GM19351 (cell line): ENCODE results near the gene ING3.
"Not testable (repeated sequence)": the region's sequence is repeated elsewhere in the genome, so short reads cannot be mapped to it uniquely, and the experiment has no call there.

Experiments
- ATAC-seq: cut with Tn5 transposase; IDR thresholded peaks from one replicate; pipeline ENCODE4 v1.9.1; 2021; ENCODE audit warnings: mild to moderate bottlenecking, moderate library complexity; ENCODE audit not compliant: unreplicated experiment

The ING3 gene

DNA sequence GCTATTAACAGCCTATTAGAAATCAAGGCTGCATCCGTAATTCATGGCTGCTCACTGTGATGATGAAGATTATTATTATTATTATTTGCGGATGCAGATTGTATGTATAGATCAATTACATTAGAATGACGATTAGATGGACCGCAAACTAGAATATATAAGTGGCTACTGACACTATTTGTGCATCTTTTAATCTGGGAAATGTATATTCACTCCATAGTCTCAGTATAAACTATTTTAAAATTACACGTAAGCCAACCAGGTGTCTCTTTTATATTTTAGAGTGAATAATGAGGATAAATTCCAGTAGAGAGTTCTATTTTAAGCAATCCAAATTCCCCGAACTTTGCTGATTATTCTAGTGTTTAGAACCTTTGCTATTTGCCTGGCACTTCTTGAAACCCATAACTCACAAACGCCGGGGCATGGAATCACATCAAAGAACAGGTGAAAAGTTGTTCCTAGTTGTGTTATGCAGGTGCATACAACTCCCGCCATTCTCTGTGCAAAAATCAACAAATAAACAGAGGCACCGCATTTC is 509 bp upstream of the ING3 start:
- ATAC-seq = no peak

DNA sequence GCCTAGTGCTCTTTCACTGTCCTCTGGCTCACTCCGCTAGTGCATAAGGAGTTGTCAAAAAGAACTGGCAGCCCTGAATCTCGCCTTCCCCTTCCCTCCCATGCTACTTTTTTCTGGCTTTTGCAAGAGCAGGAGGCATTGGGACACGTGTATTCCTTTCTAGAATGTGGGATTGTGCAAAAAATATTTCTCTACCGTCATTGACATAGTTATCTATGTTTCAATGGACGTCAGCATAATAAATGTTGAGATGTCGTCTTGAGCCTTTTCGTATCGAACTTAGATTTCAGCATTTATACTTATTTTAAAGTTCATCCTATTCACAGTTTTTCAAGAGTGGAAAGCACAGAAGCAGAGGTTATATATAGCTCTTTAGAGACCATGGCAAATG is 727 bp downstream of the ING3 start:
- no peak for ATAC-seq

DNA sequence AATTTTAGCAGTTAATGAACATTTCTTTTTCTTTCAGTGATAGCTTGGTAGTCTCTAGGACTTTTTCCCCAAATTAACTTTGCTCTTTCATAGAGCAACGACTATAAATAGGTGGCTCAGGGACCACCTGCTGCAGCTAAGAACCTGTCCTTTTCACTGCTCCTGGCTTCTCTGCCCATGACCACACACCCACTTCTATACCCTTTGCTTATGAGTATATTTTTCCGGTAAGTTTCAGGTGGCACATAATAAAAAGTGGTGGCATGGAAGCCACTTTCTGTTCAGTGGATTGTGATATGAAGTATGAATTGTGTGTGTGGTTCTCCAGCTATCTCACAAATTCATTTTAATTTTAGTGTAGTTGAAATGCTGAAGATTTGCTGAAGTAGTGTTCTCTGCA is 1.2 kb downstream of the ING3 start:
- no peak for ATAC-seq

DNA sequence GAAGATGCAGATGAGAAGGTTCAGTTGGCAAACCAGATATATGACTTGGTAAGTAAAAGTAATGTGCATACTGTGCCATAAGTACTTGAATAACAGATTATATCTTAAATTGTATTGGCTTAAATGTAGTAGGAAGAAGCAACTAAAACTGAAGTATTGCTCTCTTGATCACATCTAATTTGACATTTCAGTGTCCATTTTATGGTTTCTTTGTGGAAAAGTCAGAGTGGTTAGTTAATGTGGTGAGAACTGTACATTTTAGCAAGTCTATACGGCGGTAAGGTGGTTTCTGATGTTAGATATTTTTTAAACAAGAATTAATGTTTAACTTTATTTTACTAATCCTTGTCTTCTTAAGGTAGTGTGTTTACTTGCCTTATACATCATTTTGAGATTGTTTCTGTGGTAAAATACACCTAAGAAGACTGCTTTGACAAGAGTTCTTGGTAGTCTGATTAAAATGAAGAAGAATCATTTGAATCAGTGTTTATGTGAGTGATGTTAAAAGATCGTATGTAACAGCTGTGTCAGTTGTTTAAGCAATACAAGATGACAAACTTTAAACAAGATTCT is 5.1 kb downstream of the ING3 start:
- ATAC-seq = no peak

DNA sequence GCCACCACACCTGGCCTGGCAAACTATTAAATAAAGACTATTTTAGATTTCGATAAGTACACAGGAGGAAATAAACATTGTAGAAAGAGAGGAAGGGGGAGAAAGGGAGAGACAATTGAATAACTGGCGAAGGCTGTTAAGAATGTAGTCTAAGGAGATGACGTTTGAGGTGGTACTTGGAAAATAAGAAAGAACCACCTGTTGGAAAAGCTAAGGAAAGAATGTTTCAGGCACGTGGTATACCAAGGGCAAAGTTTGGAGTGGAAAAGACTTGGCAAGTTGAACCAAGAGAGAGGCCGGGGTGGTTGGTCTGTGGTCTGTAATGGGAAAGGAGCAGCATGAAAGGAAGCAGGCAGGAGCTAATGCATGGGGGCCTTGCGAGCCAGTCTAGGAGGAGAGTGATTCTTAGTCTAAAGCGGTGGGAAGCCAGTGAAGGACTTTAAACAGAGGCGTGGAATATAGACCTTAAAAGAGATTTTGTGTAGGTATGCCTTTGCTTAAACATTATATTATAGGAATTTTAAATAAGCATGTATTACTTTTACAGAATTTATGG is 9.4 kb downstream of the ING3 start:
- ATAC-seq = no peak

DNA sequence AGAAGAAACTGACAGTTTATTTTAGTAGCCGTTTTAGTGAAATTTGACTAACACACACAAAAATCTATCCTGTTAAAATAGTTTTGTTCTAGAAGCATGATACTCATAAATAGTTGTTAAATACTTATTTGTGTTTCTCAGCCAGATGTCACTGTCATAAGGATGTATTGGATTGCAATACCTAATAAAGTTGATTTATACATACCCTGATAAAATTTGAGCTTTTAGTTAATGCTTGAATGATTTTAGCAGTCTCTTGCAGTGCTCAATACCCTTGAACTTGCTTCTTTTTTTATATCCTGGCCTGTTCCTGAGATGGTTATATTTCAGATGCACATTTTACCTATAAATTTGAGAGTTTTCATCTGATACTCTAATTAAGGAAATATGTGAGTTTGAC is 10.1 kb downstream of the ING3 start:
- ATAC-seq = no peak

DNA sequence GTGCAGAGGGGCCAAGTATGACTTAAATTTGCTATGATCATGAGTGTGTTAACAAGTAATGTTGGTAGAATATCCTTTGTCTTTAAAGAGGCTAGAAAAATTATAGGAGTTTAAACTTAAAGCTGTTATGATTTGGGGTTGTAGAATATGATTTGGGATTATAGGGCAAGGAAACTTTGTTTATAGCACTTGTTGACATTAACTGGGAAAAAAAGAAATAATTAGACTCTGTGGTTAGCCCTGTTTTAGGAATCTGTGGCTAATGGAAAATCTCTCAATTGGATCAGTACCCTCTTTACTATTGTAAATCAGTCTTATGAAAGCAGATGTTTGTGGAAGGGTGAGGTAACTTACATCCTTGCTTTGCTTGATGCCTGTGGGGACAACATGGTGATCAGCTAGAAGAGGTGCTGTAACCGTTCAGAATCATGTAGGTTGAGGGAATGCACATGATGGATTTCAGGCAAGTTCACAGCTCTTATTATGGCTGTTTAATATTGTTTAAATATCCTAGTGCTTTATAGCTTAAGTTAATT is 11.1 kb downstream of the ING3 start:
- ATAC-seq = no peak

DNA sequence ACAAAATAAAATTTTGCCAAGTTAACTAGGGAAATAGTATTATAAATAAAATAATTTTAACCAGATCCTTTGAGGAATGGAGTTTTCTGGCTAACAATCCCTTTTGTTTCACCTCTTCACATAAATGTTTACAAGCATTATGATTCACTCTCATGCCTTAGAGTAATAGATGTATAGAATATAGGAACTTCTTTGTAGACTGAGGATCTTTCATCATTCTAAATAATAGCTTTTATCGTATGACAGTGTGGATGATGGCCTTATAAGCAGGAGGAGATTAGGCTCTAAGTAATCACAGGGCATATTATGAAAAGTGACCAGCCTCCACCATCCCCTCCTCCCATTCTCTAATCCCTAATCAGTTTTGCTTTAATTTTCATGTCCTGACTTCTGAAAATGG is 13.5 kb downstream of the ING3 start:
- no peak for ATAC-seq

DNA sequence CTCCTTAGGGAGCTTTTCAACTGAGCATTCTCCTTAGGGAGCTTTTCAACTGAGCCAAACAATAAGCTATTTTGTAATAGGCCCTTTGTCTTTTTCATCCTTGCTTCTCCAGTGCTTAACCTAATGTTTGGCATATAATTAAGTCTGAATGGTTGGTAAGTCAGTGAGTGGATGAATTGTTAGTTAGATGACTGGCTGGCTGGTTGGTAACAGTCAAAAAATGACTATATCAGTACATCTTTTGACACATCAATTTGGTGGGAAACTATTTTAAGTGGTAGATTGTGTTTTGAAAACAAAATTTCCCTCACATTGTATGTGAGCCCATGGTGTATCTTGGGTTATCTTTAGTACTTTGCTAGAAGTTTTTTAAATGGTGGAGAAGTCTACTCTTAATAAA is 16.4 kb downstream of the ING3 start:
- ATAC-seq = no peak

DNA sequence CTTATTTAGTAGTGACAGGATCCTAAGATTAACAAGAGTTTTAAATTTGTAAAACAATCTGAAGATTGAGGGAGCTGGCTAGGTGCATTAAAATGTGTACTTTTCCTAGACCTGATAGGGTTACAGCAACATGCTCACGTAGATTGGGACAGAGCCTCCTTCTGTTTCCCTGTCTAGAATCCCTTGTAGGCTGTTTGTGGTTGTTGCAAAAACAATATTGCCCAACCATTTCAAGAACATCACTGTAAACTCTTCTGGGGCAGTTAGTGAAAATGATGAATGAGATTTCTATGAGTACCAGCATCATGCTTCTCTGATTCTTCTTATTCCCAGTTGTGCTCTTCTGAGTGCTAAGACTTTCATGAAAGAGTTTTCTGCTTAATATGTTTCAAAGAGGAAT is 23.3 kb downstream of the ING3 start:
- no peak for ATAC-seq

DNA sequence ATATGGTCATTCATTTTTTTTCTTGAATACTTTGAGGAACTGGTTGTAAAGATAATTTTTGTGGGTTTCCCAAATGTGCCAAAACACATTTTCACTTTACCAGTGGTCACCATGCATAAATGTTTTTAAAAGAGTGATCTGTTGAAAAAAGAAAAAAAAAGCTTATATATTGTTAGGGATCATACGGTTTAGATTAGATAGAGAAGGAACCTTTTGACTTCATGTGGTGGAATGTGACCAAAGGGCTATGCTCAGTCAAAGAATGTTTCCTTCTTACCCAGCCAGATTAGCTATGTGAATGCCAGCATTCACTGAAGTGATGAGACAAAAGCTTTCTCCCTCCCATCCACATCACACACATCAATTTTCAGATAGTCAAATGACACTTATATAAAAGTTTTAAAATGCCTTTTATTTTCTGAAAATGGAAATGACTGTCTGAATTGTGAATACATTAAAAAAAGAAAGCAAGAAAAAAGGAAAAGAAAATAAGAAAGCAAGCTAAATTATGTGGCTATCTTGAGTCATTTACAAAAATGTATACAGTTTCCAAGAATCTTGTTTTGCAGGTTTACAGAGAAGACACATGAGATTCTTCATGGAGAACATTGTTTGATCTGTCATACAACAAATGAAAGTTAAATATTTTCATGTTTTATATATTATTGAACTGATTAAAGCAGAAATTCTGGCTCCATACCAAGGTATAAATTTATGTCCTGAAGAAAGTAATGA is 29.4 kb downstream of the ING3 start:
- ATAC-seq = no peak

DNA sequence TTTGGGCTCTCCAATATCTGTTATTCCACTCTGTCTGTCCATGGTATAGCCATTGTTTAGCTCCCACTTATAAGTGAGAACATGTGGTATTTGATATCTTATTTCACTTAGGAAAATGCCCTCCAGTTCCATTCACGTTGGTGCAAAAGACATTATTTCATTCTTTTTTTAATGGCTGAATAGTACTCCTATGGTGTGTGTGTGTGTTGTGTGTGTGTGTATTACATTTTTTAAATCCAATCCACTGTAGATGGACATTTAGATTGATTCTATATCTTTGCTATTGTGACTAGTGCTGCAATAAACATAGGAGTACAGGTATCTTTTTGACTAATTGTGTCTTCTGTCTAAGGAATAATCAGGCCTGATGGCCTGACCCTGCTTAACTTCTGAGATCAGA is 30.5 kb downstream of the ING3 start:
- no peak for ATAC-seq

DNA sequence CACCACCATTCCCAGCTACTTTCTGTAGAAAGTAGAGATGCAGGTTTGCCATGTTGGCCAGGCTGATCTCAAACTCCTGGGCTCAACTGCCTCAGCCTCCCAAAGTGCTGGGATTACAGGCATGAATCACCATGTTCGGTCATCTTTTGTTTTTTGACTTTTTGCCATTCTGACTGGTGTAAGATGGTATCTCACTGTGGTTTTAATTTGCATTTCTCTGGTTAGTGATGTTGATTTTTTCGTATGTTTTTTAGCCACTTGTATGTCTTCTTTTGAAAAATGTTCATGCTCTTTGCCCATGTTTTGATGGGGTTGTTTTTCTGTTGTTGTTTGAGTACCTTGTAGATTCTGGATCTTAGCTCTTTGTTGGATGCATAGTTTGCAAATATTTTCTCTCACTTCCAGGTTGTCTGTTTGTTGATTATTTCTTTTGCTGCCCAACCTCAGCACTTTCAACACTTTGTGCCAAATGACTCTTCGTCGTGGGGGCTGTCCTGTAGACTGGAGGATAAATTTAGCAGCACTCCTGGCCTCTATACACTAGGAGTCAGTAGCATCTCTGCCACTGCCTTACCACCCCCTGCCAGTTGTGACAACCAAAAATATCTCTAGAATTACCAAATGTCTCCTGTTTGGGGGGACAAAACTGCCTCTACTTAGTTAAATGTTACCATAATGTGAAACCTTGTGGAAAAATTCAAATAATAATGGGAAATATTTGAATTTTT is 31.5 kb downstream of the ING3 start:
- ATAC-seq = peak; percentile 59

DNA sequence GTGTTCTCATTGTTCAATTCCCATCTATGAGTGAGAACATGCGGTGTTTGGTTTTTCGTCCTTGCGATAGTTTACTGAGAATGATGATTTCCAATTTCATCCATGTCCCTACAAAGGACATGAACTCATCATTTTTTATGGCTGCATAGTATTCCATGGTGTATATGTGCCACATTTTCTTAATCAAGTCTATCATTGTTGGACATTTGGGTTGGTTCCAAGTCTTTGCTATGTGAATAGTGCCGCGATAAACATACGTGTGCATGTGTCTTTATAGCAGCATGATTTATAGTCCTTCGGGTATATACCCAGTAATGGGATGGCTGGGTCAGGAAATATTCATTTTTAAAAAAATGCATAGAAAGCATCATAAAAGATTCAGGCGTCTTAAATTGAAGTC is 33.0 kb downstream of the ING3 start:
- not testable (repeated sequence) for ATAC-seq

DNA sequence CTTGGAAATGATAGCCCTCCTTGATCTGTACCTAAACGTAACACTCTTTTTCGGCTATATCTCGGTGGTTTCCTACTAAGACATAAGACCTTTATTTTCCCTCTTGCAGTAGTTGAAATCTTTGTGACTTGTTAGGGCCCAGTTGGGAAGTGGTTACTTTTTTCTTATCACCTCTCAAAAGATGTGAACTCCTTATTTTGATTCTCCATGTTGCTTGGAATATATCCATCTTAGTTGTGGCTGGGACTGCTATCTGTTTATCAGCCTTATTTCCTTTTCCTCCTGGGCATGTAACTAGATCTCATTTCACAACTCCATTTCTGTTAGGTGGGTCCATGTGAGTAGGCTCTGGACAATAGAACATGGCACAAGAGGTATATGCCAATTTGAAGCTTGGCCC is 33.8 kb downstream of the ING3 start:
- ATAC-seq = no peak

DNA sequence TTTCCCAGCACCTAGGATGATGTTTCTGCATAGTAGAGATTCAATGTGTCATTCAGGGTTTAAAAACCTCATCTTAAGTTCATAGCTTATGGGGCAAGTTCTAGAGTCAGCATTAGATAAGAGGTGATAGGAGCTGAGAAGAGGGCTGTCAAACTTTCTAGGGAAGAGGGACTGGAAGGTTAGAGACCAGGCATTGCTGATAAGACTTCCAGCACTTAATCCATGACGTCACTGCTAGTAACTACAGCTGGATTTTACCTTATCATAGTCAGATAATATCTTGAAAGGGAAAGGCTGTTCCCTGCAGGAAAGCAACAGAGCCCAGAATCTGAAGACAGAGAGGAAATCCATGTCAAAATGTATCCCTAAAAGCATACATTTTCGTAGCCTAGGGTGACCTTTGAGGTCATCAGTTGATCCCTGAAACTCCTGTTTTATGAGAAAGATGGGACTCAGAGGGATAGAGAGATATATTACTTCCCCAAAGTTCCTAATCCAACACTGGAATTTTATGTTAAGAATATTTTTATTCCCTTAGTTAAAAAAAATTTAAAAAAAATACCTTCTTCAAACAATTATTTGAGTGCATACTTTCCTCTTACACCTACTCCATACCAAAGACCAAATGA is 34.7 kb downstream of the ING3 start:
- ATAC-seq = no peak

DNA sequence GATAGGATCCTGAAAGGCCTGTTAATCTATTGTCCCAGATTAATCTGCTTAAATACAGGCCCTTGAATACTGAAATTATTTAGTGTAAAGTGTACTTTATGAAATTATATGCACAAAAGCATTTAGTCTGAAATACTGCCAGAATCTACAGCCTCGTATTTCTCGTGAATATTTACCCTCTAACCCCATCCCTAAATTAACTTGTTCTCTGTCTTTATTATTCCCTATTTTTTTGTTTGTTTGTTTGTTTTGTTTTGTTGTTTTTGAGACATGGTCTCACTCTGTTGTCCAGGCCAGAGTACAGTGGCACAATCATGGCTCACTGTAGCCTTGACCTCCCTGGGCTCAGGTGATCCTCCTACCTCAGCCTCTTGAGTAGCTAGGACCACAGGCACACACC is 35.3 kb downstream of the ING3 start:
- ATAC-seq = no peak

DNA sequence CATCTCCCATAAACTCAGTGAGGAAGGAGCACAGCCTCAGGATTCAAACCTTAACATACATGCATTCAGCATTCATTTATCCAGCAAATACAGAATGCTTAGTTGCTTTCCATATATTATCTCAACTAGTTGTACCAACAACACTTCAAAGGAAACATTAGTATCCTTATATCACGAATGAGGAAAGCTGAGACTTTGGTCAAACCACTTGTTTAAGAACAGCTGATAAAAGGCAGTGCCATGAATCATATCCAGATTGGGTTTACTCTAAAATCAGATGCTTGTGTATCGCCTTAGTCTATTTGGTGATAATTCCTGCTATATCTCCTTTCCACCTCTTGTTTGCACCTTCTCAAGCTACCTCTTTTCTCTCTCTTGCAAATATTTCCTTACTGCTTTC is 36.1 kb downstream of the ING3 start:
- ATAC-seq = no peak

DNA sequence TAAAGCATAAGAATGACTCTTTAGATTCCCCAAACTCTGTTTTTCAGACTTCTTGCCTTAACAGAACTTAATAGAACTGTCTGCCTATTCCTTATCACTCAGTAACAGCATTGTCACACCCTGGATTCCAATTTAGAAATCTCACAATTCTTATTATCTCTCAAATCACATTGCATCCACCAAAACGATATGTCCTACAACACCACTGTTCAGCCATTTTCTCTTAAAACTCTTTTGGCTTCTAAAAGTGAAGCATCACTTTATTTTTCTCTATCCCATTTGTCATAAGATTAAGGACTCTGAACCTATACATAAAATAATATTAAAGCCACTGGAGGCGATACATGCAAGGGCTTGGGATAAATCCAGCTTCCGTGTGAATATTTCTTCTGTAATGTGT is 36.7 kb downstream of the ING3 start:
- ATAC-seq = no peak

DNA sequence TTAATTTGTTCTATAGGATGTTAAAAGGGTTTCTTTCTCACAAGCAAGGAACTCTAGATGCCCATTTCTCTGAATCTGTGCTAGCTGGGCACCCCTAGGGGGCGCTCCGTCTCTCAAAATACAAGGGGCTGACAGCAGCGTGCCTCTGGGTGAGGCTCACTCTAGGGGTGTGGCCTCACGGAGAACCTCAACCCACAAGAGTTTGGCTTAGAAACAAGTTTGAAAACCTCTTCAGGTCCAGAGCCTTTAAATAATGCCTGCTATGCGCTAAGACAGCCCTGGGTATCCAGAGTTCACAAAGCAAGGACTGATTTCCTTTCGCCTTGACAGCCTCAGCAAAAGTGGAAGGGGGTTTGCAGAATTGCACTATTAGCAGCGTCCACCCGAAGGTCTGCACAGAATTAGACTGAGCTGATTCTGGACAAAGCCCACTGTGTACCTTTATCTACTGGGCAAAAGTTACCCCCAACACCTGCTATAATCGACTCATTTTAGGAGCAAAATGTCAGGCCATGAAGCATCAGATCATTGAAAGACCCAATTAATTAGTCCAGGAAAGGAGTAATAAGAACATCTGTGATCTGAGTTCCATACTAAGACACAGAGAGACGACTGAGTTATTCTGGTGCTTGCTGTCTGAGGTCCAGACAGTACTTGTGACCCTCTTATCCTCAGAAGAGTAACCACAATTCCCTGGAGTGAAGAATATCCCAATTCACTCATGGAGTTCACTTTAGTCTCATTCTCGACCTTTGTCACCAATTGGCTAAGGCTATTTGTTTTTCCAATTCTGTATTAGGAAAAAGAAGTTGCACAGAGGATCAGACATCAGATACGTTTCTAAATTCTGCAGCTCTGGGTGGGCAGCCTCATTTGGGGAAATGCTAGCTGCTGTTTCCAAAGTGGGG is 37.4 kb downstream of the ING3 start:
- ATAC-seq = peak; percentile 88
